GM20000 (cell line): ENCODE measurements around the gene KAZN.

Experiments
- DNase-seq: peaks from one replicate; pipeline ENCODE4 v3.0.0; 2012; ENCODE audit warnings: low spot score
- TF ChIP-seq, protein P1 (sequence below): IDR thresholded peaks from 2 replicates; pipeline ENCODE4 v1.5.1; 2012; ENCODE audit warnings: mild to moderate bottlenecking, control low read depth; ENCODE audit errors: extremely low read depth, missing control alignments

The KAZN gene

GRCh38 chr1:14614341-14614740 lies 15.9 kb downstream of the KAZN start:
- TF ChIP-seq, protein P1, sequence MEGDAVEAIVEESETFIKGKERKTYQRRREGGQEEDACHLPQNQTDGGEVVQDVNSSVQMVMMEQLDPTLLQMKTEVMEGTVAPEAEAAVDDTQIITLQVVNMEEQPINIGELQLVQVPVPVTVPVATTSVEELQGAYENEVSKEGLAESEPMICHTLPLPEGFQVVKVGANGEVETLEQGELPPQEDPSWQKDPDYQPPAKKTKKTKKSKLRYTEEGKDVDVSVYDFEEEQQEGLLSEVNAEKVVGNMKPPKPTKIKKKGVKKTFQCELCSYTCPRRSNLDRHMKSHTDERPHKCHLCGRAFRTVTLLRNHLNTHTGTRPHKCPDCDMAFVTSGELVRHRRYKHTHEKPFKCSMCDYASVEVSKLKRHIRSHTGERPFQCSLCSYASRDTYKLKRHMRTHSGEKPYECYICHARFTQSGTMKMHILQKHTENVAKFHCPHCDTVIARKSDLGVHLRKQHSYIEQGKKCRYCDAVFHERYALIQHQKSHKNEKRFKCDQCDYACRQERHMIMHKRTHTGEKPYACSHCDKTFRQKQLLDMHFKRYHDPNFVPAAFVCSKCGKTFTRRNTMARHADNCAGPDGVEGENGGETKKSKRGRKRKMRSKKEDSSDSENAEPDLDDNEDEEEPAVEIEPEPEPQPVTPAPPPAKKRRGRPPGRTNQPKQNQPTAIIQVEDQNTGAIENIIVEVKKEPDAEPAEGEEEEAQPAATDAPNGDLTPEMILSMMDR = no peak
- no peak for DNase-seq

- no peak for DNase-seq
- TF ChIP-seq, protein P1 = no peak
Observed at GRCh38 chr1:14615549-14616218, 17.2 kb downstream of the KAZN start.

GRCh38 chr1:14616632-14617396 lies 18.3 kb downstream of the KAZN start:
- TF ChIP-seq, protein P1 = no peak
- no peak for DNase-seq

DNA sequence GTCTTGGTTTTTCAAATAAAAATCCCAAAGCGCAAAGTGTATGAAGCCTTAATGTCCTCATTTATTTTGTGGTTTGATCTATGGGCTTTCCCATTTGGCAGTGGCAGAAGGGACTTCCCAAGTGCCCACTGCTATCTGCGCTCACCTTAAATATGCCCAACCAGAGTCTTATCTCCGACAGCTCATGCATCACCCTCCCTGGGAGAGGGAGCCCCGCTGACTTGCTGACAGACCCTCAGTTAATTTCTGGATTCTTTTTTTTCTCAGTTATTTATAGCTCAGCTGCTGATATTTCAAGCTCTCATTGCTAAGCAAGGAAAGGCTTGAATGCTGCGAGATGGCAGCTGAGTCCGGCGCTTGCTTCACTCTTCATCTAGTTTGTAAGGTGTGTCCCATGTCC lies 19.3 kb downstream of the KAZN start:
- no peak for DNase-seq
- TF ChIP-seq, protein P1 = no peak

- TF ChIP-seq, protein P1 = no peak
- DNase-seq = no peak
Observed at GRCh38 chr1:14620941-14621340, 22.5 kb downstream of the KAZN start.

- TF ChIP-seq, protein P1 = no peak
- DNase-seq = no peak
Observed at GRCh38 chr1:14623090-14623489, 24.6 kb downstream of the KAZN start.

GRCh38 chr1:14624941-14625340 lies 26.5 kb downstream of the KAZN start:
- TF ChIP-seq, protein P1 = no peak
- DNase-seq = no peak
